K562 (cell line): ENCODE results near the gene CAMK2B. TPM values are rescaled to one million over a fixed set of nuclear protein-coding genes. Genes with fewer than 3 reads are reported as not detected.

Experiments used
- ATAC-seq: fragments of 200-7000 bp; cut with Tn5 transposase; 3 replicates; pipeline ENCODE4 v1.9.1; 2020; ENCODE audit warnings: moderate library complexity
- BruUV-seq: library from RNA; stranded (reverse); fragments of 400-500 nt; replicated peaks from 2 replicates; lab custom pipeline; 2021; lab: Mats Ljungman, UMichigan
- CTCF ChIA-PET: fragments of 300-600 bp; formaldehyde crosslinking; extraction: SDS; loops from one replicate; lab custom pipeline; 2021; ENCODE audit warnings: low intra/inter-chr PET ratio; lab: Yijun Ruan, JAX
- POLR2A ChIA-PET: fragments of 300-600, 350-650 bp; sonication (Branson Sonifier 250); formaldehyde crosslinking; extraction: SDS; loops from one replicate; lab custom pipeline; 2021; ENCODE audit warnings: antibody characterized with exemption, inconsistent platforms; lab: Yijun Ruan, JAX
- DNase-seq, 4 experiments: peaks; one replicate each; pipeline versions ENCODE4 v3.0.0 to v3.0.0-alpha.2; 2011 to 2018; ENCODE audit warnings: low spot score in 3 of 4, mixed read lengths in 3 of 4; ENCODE audit errors: extremely low read depth in 1 of 4
- FAIRE-seq: peaks from 2 replicates; lab custom pipeline; 2011; peaks lifted over from hg19 to GRCh38; lab: Jason Lieb, UNC
- H2AFZ ChIP-seq: 2 replicates; pipeline ENCODE4 v1.6.0; 2011; ENCODE audit warnings: low read depth, low read length, control low read depth, inconsistent platforms
- H3K27ac ChIP-seq: fragments of 200-600 bp; 3 replicates; pipeline ENCODE4 v1.8.0; 2011; ENCODE audit warnings: low read depth, mild to moderate bottlenecking, control low read depth, inconsistent platforms, low read length, moderate library complexity, mixed read lengths; ENCODE audit errors: extremely low read depth
- H3K27me3 ChIP-seq, 2 experiments: fragments of 300-600 bp in 1 of 2; 2 replicates in 1 of 2; 3 replicates in 1 of 2; pipeline versions ENCODE4 v1.6.0 to v1.8.0; 2011; ENCODE audit warnings: inconsistent platforms in 2 of 2, low read length in 2 of 2, mild to moderate bottlenecking in 1 of 2, mixed read lengths in 1 of 2, moderate library complexity in 1 of 2; ENCODE audit not compliant: control insufficient read depth in 2 of 2, insufficient read depth in 2 of 2
- H3K36me3 ChIP-seq: fragments of 300-600 bp; 3 replicates; pipeline ENCODE4 v1.8.0; 2011; ENCODE audit warnings: mild to moderate bottlenecking, low read length, inconsistent platforms; ENCODE audit not compliant: control insufficient read depth, insufficient read depth
- H3K4me1 ChIP-seq, 2 experiments: fragments of 200-600 bp in 1 of 2; replicated peaks in 1 of 2; 2 replicates in 1 of 2; 3 replicates in 1 of 2; pipeline versions ENCODE4 v1.5.1 to v1.8.0; 2011; ENCODE audit warnings: inconsistent platforms in 2 of 2, low read length in 2 of 2, mild to moderate bottlenecking in 1 of 2, mixed read lengths in 1 of 2, moderate library complexity in 1 of 2; ENCODE audit not compliant: control insufficient read depth in 2 of 2, insufficient read depth in 2 of 2
- H3K4me2 ChIP-seq: 2 replicates; pipeline ENCODE4 v1.6.1; 2011; ENCODE audit warnings: low read length, control low read depth, inconsistent platforms, mixed read lengths; ENCODE audit not compliant: insufficient read depth
- H3K4me3 ChIP-seq: fragments of 200-600 bp; sonication (generic), shearing (Covaris generic); 2 replicates; pipeline ENCODE4 v1.5.1; 2016; ENCODE audit warnings: control low read depth, inconsistent platforms
- H3K79me2 ChIP-seq: fragments of 200-600 bp; 3 replicates; pipeline ENCODE4 v1.8.0; 2011; ENCODE audit warnings: low read length, inconsistent platforms; ENCODE audit not compliant: control insufficient read depth, insufficient read depth
- H3K9ac ChIP-seq, 2 experiments: 2 replicates each; pipeline versions ENCODE4 v1.6.0 to v1.6.1; 2011; ENCODE audit warnings: low read depth in 2 of 2, low read length in 2 of 2, control low read depth in 1 of 2, inconsistent platforms in 1 of 2, mild to moderate bottlenecking in 1 of 2, mixed read lengths in 1 of 2; ENCODE audit not compliant: insufficient read depth in 1 of 2
- H3K9me1 ChIP-seq: one replicate; pipeline ENCODE4 v1.6.0; 2011; ENCODE audit warnings: inconsistent platforms, mild to moderate bottlenecking, low read length, moderate library complexity; ENCODE audit not compliant: control insufficient read depth, insufficient read depth
- H3K9me3 ChIP-seq: replicated peaks from 2 replicates; pipeline ENCODE4 v1.5.1; 2011; ENCODE audit warnings: low read depth, low read length, inconsistent platforms; ENCODE audit not compliant: control insufficient read depth, insufficient read depth
- H4K20me1 ChIP-seq: replicated peaks from 2 replicates; pipeline ENCODE4 v1.6.1; 2011; ENCODE audit warnings: low read length, inconsistent platforms, mixed read lengths; ENCODE audit not compliant: control insufficient read depth, insufficient read depth
- HDAC6 ChIP-seq: IDR thresholded peaks from 2 replicates; pipeline ENCODE4 v1.6.1; 2012; ENCODE audit warnings: low read depth, mild to moderate bottlenecking, control low read depth, inconsistent platforms, low read length, moderate library complexity
- MECOM ChIP-seq: fragments of 250-450 bp; sonication (Bioruptor Pico); IDR thresholded peaks from 2 replicates; pipeline ENCODE4 v1.8.0; 2022; ENCODE audit warnings: inconsistent platforms
- MEIS2 ChIP-seq: fragments of 450-650 bp; IDR thresholded peaks from 2 replicates; pipeline ENCODE4 v1.6.1; 2014; ENCODE audit warnings: mild to moderate bottlenecking; ENCODE audit not compliant: partially characterized antibody
- NBN ChIP-seq: fragments of 450-650 bp; IDR thresholded peaks from 2 replicates; pipeline ENCODE4 v1.6.1; 2016; ENCODE audit warnings: low read depth, mild to moderate bottlenecking
- WGBS: fragments of 100-300 bp; shearing (Covaris generic); methylation state at CpG from one replicate; pipeline ENCODE4 v1.1.6; 2016; ENCODE audit warnings: low coverage, mixed read lengths; ENCODE audit not compliant: insufficient coverage; ENCODE audit errors: missing lambda C conversion rate; 5-methylcytosine and 5-hydroxymethylcytosine counted together
- in situ Hi-C: fragments of 300-500 bp; cut with MboI; formaldehyde crosslinking; loops from 4 replicates; pipeline ENCODE4 v1.15.0; 2018; ENCODE audit warnings: inconsistent platforms, mixed read lengths
- intact Hi-C: fragments of 100-400 bp; cut with micrococcal nuclease; formaldehyde crosslinking; loops from 2 replicates; pipeline ENCODE4 v1.14.2; 2022
- polyA plus RNA-seq, 8 experiments: library from polyadenylated mRNA; depleted of rRNA in 4 of 8; stranded (reverse) in 5 of 8; unstranded in 3 of 8; fragments of >200 nt; fragmentation: Nextera tagmentation in 2 of 8; fragmentation: Illumina TruSeq in 1 of 8; extraction: Ambion mirVana in 2 of 8; extraction: Trizol in 1 of 8; gene quantifications; 2 replicates each; pipeline versions ENCODE4 v1.2.1 to v1.2.3, GENCODE V29; 2011 to 2014; ENCODE audit warnings: inconsistent platforms in 1 of 8, missing spikeins in 1 of 8
- total RNA-seq, 7 experiments: library from RNA; depleted of rRNA in 6 of 7; stranded (reverse); fragments of >200 nt in 6 of 7; fragmentation: Illumina TruSeq in 2 of 7; extraction: Trizol in 2 of 7; gene quantifications; 2 replicates each; pipeline versions ENCODE4 v1.2.1 to v1.2.3, GENCODE V29; 2011 to 2021; ENCODE audit warnings: low replicate concordance in 1 of 7

Gene CAMK2B
- total and polyA plus RNA-seq, 9 of the 15 experiments (the other 6 are each of a cell fraction or from before 2014, with no cell fraction given), result 0.04 to 0.09 (median 0.05) TPM; not detected in 4

GRCh38 chr7:44259547-44260457, 65.6 kb downstream of the CAMK2B start (continued):
- no peak for TF ChIP-seq MECOM (CRISPR knock-in tag)
- no peak for TF ChIP-seq HDAC6

GRCh38 chr7:44258865-44259546, 66.4 kb downstream of the CAMK2B start:
- FAIRE-seq, result no peak
- no peaks in the 10 kb centered on the region for H3K9me1 ChIP-seq
- DNase-seq, result no peak
- no peak overlapping the region for H3K27ac ChIP-seq
- H3K27me3 ChIP-seq, result peaks cover 15 to 23% of the 10 kb centered on the region in 2 experiments; a peak in 4 of 5 replicates
- ATAC-seq, result no peak
- no peaks in the 10 kb centered on the region for H3K36me3 ChIP-seq
- no peaks in the 10 kb centered on the region for H3K79me2 ChIP-seq
- H3K4me2 ChIP-seq, result no peak overlapping the region
- H3K9me3 ChIP-seq, result no peaks in the 10 kb centered on the region
- peak overlapping the region in 1 of 2 experiments; percentile 75; a peak in 2 of 4 replicates for H3K9ac ChIP-seq
- TF ChIP-seq MEIS2, result no peak
- no peak for TF ChIP-seq NBN
- H3K4me1 ChIP-seq, result peaks cover 25 to 26% of the 10 kb centered on the region in 2 experiments
- no peak overlapping the region for H2AFZ ChIP-seq
- WGBS, result 50% methylated on average over 12 of the region's 14 CpGs
- H3K4me3 ChIP-seq, result no peak overlapping the region
- no TSS peak for BruUV-seq
- intact Hi-C loops, result no loop called here
- in situ Hi-C loops, result no loop called here
- CTCF ChIA-PET, result no interaction called here
- H4K20me1 ChIP-seq, result no peaks in the 10 kb centered on the region; the same call in 1 of the 2 replicates
- POLR2A ChIA-PET, result interaction anchor here (1.4 kb wide), 1 partner anchor 12 kb away, joined by 5 read pairs; no protein-coding TSS in a partner anchor
